HT1080 (cell line): ENCODE data around the gene ANKS1B. TPM values are rescaled to one million over a fixed set of nuclear protein-coding genes. Genes with fewer than 3 reads are reported as not detected.
A peak's percentile ranks its signal among the peaks of the same experiment; 100 is the strongest.

Source experiments
- DNase-seq: peaks from one replicate; pipeline ENCODE4 v3.0.0-alpha.2; 2015; ENCODE audit warnings: low read depth
- total RNA-seq: library from RNA; depleted of rRNA; stranded (reverse); fragments of >200 nt; shearing (Covaris generic); gene quantifications from 2 replicates; pipeline ENCODE4 v1.2.3, GENCODE V29; 2014

Gene ANKS1B
- total RNA-seq, 1 experiment from 2014 or later, result not detected

- DNase-seq, result peak; percentile 76
These were observed 1147.5 kb downstream of the ANKS1B start for GRCh38 chr12:98837134-98837752.

GRCh38 chr12:98830657-98831056, 1154.1 kb downstream of the ANKS1B start:
- no peak for DNase-seq

GRCh38 chr12:98828802-98829600, 1155.7 kb downstream of the ANKS1B start:
- no peak for DNase-seq

- no peak for DNase-seq
These were observed 1161.7 kb downstream of the ANKS1B start for GRCh38 chr12:98823012-98823411.

- no peak for DNase-seq
These were observed 1162.9 kb downstream of the ANKS1B start for GRCh38 chr12:98821866-98822265.

GRCh38 chr12:98821232-98821631, 1163.5 kb downstream of the ANKS1B start:
- no peak for DNase-seq

GRCh38 chr12:98819821-98820404, 1164.8 kb downstream of the ANKS1B start:
- no peak for DNase-seq

GRCh38 chr12:98819071-98819470, 1165.7 kb downstream of the ANKS1B start:
- DNase-seq, result no peak

- no peak for DNase-seq
These were observed 1166.5 kb downstream of the ANKS1B start for GRCh38 chr12:98818239-98818638.

GRCh38 chr12:98817742-98818141, 1167.0 kb downstream of the ANKS1B start:
- DNase-seq, result no peak

GRCh38 chr12:98816720-98817119, 1168.0 kb downstream of the ANKS1B start:
- no peak for DNase-seq

GRCh38 chr12:98814254-98814653, 1170.5 kb downstream of the ANKS1B start:
- peak; percentile 59 for DNase-seq

GRCh38 chr12:98812225-98812624, 1172.5 kb downstream of the ANKS1B start:
- no peak for DNase-seq

GRCh38 chr12:98808243-98808875, 1176.4 kb downstream of the ANKS1B start:
- DNase-seq, result no peak

- DNase-seq, result no peak
These were observed 1177.5 kb downstream of the ANKS1B start for GRCh38 chr12:98807187-98807586.

GRCh38 chr12:98803468-98804209, 1181.1 kb downstream of the ANKS1B start:
- no peak for DNase-seq

- DNase-seq, result no peak
These were observed 1184.9 kb downstream of the ANKS1B start for GRCh38 chr12:98799822-98800221.

GRCh38 chr12:98799146-98799810, 1185.5 kb downstream of the ANKS1B start:
- no peak for DNase-seq

- DNase-seq, result no peak
These were observed 1187.5 kb downstream of the ANKS1B start for GRCh38 chr12:98797200-98797599.

- no peak for DNase-seq
These were observed 1188.0 kb downstream of the ANKS1B start for GRCh38 chr12:98796745-98797144.

GRCh38 chr12:98793121-98793520, 1191.6 kb downstream of the ANKS1B start:
- no peak for DNase-seq
